A673 (cell line): ENCODE data around the gene BTG4.

Source experiments
- CTCF ChIP-seq: fragments of 300-800, 200-600 bp; sonication (generic); conservative IDR thresholded peaks from 2 replicates; pipeline ENCODE4 v1.5.1; 2017; ENCODE audit warnings: low read depth, mild to moderate bottlenecking, antibody characterized with exemption, low read length, moderate library complexity, mixed read lengths
- EZH2 ChIP-seq: fragments of 200-600 bp; sonication (generic); IDR thresholded peaks from 2 replicates; pipeline ENCODE4 v1.6.1; 2017; ENCODE audit warnings: borderline replicate concordance, low read depth, mild to moderate bottlenecking, mixed read lengths, antibody characterized with exemption, low read length; ENCODE audit not compliant: poor library complexity, severe bottlenecking

- peak; percentile 59 for TF ChIP-seq CTCF
- no peak for TF ChIP-seq EZH2
Measured at GRCh38 chr11:111454561-111455192, 57.5 kb downstream of the BTG4 start.
